GM18868 (cell line): ENCODE results near the gene WDFY2.

Source experiments
- ATAC-seq: cut with Tn5 transposase; IDR thresholded peaks from one replicate; pipeline ENCODE4 v1.9.1; 2021; ENCODE audit warnings: mild to moderate bottlenecking, moderate library complexity; ENCODE audit not compliant: unreplicated experiment

Gene WDFY2

DNA sequence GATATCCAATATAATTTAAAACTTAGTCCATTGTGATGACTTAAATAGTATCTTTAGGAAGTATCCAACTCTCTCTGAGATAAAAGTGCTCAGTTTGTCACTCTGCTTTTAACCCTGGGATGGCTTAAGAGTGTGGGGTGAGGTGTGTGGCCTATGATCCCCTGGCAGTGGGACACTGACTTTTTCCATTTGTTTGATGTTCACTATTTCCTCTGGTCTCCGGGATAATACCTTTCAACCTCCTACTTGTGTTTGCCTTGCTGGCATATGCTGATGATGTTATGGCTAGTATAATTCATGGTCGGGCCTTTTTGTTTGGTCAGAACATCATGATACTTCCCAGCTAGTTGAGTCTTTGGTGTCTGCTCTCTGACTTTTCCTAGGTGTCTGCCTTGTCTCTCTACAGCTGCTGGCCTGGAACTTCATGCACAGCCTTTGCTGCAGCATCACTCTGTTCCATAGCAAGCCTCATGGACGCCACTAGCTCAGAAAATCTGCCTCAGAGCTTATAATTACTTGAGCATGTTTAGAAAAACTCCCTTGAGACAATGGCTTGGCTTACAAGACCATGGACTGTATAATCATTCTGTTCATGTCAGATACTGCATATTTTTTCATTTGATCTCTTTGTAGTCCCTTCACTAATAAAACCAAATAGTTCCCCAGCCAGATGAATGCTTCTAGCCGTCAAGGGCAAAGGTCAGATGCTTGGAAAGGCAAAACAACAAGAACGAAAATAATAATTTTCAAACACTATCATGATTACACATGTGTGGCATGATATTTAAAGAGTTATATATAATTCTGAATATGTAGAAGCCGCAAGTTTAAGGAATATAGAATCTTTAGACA is 75.2 kb downstream of the WDFY2 start:
- no peak for ATAC-seq

DNA sequence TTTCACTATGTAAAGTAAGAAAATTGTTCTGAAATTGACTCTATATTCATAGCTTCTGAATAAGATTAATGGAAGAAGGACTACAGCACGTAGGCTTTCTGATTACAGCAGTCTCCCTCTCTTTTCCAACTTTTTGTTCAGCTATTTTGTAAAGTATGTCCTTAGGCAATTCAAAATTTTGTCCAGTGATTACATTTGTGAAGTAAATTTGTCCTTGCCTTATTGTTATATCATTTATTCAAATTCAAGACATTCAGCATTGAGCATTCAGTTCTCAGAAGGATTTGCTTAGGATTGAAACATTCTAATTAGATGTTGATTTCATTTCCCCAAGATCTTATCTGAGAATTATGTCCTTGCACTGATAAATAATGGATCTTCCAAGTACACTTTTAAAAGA is 76.6 kb downstream of the WDFY2 start:
- no peak for ATAC-seq

DNA sequence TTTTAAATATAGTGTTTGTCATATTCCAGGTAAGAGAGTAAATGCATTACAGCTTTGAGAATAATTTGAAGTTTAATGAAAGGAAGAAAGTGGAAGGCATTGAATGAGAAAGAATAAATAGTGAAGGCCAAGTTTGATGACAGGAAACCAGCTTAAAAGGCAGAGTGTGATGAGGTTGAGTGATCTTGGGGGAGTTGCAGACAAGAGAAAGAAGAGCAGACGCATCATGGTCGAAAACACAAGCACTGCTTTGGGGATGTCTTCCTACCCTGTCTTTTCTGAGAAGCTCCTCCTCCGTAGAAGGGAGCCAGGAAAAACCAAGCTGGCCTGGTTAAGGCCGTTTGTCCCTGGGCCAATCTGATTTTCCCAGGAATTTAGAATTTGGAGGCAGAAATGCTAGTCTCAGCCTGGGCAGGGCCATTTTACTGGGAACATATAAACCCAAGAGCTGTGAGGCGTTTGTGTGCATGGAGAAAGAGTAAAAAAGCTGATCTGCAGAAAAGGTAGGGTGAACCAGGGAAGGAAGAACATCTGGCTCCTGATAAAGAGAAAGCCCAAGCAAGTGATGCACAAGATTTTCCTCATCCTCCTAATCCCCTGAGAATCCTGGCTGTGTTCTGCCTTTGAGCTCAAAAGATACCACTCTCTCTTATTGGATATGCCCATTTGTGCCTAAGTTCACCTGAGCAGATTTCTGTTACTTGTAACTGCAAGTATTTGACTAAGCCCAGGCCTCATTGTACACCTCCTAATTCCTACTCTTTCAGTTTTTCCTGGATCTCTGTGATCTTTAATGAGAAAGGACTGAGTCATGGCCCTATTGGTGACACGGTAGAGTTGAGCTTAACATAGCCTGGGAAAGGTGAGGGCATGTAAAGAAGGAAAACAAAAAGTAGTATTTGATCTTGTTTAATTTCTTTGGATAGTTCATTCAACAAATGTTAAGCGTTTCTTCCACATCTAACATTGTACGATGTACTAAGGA is 80.0 kb downstream of the WDFY2 start:
- ATAC-seq: peak; percentile 46

DNA sequence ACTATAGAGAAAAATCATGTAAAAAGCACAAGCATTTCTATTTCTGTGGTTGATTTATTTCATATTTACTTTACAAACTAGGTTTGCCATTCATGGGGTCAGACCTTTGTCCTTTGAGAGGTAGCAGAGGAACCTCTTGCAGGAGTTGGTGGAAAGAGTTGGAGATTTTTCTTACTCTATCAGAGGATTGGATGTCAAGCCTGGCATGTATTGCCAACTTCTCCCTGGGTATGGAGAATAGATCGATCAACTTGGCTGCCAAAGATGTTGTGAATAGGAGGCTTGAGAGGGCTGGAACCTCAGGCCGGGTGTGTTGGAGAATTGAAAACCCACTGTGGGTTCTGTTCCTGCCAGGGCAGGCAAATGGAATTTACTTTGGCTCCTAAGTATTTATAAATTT is 81.2 kb downstream of the WDFY2 start:
- no peak for ATAC-seq

DNA sequence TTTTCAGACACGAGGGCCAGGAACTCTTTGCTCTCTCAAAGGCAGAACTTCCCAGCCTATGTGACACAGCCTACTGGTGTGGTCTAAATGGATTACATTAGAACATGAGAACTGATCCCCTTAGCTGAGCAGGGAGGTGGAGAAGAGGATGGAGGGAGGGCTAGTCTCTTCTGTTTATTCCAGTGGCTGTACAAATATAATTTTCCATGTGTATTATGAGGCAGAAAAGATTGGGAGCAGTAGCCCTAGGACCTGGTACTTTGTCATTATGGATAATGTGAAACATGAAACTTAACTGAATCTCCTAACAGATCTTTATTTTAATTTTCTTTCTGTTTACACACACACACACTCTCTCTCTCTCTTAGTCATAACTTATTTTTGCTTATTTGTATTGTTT is 82.1 kb downstream of the WDFY2 start:
- ATAC-seq: no peak

DNA sequence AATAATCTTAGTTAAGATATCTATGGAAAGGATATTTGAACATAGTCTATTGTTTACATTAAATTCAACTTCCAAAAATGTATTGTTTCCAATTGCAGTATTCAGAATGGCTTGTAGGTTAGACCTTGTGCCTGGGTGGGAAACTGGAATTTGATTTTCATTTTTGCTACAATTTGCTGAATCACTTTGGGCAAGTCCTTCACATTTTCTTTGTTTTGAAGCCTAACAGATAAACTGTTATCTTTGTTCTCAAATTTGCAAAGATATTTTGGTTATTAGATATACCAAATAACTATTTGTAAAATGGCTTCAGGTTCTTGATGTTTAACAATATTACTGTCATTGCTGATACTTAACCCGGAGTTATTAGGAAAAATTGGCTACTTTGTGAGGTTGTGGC is 82.6 kb downstream of the WDFY2 start:
- ATAC-seq: no peak

DNA sequence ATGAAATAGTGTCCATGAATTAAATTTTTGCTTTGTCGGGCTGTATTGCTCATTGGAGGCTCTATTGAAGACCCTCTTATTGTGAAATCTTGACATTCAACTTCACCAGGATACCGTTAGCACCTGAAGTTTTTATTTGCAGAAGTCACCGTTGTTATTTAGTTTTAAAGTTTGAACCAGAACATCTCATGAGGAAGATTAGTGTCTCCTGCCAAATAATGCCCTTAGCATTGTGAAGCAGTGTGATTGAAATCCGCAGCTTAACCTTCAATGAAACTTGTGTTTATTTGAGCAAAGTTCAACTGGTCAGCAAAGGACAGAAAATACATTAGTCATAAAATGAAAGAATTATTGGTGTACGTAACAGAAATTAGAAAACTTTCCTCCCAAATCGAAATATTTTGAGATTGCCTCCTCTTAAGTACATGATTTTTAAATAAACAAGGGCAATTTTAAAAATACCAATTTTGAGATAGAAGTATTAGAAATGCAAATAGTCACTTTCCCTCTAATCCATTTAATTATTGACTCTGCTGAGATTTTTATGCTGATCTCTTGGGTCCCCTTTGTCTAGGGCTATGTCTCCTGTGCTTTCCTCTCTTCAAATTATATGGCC is 84.4 kb downstream of the WDFY2 start:
- ATAC-seq: no peak

DNA sequence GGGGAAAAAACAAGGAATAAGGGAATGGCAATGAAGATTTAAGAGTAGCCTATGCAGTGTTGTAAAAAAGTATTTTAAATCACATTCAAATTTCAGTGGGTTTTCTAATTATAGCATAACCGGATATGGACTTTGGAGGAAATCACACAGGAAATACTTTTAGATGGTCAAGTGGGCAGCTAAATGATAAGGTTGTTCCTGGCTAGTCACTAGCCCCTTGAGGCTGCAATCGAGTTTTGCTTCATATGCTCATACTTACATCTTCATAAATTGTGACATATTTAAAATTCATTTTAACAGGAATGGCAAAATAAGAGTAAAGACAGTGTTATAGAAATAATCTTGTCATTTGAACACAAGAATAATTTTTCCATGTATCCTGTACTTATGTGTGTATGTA is 88.9 kb downstream of the WDFY2 start:
- no peak for ATAC-seq

DNA sequence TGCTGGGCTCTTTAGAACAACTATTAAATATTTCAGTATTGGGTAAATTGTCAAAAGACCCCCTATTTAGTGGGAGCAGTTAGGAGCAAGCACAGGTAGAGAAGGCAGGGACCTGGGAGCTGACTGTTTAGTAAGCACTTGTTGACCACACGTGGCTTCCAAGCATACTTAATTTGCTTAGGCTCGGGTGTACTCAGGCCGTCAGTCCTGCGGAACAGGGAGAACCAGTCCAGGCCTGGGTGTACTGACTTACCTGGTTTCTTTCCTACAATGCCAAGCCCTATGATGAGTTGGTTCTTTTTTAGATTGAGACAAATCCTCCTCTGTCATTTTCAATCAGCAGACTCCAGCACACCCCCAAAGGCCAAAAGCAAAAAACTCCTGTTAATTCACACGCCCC is 90.0 kb downstream of the WDFY2 start:
- ATAC-seq: no peak

DNA sequence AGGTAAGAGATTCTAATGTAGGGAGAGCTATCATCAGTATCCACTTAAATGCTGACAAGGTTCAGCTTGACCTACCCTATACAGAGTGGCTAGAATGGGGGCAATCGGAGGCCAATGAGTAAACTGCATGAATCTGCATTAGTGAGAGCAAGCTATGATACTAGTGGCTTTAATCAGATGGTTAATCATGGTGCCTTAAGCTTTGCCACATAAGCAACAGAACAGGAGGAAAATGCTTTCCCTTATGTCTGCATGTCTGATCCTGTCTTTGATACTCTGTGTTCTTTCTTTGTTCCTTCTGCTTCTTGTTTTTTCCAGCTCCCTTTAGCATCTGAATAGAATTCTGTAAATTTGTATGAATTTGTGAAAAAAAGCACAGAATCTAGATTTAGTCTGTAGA is 91.1 kb downstream of the WDFY2 start:
- no peak for ATAC-seq

DNA sequence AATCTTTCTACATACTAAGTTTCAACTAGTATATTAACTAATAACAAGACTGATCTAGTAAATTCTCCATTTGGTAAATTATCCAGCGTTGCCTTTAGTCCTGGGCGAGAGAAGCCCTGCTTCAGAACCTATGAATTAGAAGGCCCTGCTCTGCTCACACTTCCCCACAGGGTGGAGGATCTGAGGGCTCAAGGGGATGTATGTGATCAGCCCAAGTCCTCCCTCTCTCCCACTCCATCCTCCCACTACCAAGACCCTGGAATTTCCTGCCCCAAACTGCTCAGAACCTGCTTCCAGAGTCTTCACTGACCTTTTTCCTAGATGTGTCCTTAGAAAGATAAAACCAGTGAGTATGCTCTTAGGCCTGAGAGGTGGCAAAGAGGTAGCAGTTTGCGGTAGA is 91.6 kb downstream of the WDFY2 start:
- no peak for ATAC-seq

DNA sequence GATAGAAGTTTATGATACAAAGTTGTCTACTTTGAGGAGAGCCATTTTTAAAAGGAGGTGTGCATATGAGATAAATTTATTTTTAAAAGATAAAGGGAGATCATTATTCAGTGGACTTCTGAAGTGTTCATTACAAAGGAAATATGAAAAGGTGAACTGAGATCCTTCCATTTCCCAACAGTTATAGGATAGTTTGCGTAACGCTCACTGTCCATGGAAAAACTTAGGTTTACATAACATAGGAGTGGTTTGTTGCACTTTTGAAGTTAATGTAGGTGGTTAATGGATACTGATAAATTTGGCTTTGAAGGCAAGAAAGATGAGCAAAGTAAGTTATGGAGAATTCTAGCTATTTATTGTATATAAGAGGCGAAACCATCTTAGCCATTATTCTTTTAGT is 92.5 kb downstream of the WDFY2 start:
- no peak for ATAC-seq

DNA sequence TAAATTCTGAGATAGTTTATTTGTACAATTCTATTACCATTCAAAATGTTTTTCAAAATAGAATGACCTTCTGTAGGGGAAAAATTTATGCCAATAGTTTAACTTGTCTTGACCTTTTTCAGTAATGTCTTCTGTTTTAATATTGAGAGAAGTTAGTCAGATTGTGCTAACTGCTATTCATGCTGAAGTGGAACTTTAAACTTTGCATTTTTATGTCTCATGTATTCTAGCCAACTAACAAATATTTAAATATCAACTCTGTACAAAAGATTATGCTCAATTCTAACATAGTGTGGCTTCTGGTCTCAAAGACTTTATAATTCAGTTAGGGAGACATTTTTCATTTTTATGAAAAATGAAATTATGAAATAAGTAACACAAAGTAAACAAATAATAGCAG is 94.2 kb downstream of the WDFY2 start:
- no peak for ATAC-seq

DNA sequence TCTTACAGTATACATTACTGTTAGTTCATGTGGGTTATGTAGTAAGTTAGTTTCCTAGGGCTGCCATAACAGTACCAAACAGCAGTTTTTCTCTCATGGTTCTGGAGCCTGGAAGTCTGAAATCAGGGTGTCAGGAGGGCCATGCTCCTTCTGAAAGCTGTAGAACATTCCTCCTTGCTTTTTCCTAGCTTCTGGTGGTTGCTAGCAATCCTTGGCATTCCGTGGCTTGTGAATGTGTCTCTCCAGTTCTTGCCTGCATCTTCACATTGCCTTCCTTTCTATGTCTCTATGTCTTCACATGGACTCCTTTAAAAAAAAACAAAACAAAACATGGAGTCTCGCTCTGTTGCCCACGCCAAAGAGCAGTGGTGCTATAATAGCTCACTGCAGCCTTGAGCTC is 95.4 kb downstream of the WDFY2 start:
- ATAC-seq: no peak

DNA sequence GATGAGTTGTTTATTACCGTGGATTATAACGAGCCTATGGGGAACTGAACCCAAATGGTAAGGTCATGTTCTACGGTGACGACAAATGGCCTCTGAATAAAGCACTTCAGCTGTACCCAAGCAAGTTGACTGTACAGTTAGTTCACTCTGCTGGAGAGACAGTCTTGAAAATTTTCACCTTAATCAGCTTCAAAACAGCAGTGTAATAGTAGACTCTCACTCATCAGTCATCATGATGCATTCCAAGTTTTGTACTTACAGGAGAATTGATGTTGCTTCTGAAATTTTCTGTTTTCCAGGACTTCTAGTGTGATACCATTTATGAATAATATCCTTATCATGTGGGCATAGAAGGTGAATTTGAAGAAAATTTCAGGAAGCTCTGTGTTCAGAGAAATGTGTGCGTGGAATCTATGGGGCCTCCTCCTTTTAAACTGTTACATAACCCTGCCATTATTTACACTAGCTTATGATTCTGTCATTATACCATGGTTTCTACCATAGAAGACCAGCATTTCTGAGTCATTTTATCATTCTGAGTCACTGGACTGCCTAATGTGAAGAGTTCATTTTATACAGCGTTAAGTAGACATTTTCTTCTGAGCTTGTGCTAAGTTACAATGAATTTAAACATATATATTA is 96.9 kb downstream of the WDFY2 start:
- ATAC-seq: peak; percentile 91

DNA sequence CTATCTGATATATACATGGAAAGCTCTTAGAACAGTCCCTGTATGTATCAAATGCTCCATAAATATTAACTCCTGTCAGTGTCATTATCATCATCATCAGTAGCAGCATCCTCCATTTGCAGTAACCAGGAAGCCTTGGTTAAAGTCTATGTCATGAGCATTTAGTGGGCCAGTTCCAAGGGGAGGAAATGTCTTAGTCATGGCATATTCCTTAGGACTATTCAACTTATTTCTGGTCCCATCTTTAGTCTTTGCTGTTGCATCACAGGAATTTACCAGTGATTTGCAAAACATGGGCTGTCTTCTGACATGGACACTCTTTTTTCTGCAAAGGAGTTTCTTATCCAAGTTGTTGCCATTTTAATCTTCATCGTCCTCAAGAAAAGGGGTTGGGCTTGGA is 98.4 kb downstream of the WDFY2 start:
- no peak for ATAC-seq

DNA sequence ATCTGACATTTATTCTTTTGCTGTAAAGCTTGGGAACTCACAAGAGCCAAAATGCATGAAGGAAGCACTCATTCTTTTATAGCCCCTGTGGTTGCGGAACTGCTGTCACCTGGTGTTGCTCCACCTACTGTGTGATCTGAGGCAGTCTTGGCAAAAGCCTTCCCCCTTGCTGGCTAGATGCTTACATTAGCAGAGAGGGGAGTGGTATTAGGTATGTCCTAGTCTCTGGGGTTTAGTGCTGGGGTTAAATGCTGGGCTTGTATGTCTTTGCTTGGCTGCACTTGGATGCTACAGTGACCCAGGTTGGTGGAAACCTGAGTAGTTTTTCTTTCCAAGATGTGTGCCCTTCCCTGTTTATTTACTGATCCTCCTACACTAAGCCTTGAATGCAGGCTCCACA is 99.3 kb downstream of the WDFY2 start:
- no peak for ATAC-seq

DNA sequence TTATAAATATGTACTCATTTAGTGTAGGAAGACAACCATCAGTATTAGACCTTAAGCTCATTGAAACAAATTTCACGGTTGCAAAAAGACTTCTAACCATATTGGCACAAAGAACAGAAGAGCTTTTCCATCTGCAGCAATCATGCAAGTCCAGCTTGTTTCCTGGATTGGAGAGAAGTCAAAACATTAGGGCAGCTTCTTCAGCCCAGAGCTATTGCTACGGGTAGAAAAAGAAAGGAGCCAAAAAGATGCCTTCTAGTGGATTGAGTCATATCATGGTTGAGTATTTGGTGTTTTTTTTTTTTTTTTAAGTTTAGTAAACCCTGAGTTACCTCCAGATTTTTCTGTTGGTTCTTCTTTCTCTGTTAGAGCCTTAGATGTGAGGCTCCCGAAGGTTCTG is 99.8 kb downstream of the WDFY2 start:
- no peak for ATAC-seq

DNA sequence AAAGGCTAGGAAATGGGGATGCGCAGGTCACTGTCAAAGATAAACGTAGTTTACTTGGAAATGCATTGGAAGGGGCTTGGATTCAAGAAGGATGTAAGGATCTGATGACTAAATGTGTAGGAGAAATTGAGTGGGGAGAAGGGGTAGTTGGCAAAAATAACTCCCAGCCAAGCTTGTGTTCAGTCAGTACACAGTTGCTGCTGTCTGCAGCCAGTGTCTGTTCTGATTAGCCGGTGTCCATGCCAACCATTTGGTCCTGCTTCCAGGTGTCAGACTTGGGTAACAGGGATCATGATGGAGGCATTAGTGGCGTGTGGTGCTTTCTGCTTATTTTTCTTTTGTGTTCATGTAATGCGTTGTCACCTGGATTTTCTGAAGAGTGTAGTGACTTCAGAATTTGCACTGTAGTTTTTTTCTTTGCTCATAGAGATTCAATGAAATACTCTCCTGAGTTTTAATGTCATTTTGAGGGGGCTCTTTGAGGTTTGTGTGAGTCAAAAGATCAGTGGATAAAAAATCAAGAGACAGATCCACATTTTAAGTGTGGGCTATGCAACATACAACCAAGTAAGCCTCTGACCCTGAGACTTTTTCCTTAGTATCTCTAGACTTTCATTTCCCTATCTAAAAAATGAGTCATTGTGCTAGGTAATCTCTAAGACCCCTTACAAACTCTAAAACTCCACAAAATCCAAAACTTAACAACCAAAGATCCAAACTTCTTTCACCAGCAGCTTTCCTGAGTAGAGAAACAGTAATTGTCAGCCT is 103.9 kb downstream of the WDFY2 start:
- no peak for ATAC-seq

DNA sequence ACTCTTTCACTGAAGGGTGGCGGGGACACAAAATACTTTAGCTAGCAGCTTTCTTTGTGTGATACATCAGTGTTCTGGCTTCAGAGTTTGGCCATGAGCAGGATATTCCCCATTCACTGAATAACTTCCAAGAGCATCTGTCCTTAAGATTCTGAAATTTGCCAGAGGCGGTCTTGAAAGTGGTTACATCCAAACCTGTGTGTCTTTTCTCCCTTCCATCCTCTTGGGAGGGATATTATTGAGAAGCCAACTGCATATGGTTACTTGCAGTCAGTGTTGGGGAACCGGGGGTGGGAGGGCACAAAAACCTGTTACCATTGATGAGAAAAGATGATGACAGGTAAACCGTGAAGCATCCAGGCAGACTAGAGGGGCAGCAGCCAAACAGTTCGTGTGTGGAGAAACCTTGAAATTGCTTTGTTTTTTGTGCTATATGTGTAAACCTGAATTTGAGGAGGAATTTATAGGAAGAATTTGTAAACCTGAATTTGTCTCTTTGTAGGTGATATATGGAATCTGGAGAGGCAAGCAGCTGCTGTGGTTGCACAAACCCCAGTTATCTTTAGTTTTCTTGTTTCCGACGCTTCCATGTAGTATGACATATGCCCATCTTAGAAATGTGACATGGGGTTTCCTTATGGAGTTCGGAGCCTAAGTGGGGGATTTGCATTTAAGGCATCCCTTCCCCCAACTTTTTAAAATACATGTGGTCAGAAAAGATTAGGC is 104.8 kb downstream of the WDFY2 start:
- peak; percentile 34 for ATAC-seq
